CD4-positive, alpha-beta T cell (primary cell): ENCODE data around the gene KCNQ1OT1. TPM values are rescaled to one million over a fixed set of nuclear protein-coding genes. Genes with fewer than 3 reads are reported as not detected.

Source experiments
- ATAC-seq: fragments of 200-7000 bp; cut with Tn5 transposase; one replicate; pipeline ENCODE4 v1.10.0; 2022; ENCODE audit warnings: mild to moderate bottlenecking; ENCODE audit not compliant: poor library complexity
- CTCF ChIA-PET: fragments of 350-600 bp; sonication (Branson Sonifier 250); formaldehyde crosslinking; loops from one replicate; lab custom pipeline; 2021; ENCODE audit warnings: antibody characterized with exemption, inconsistent platforms; lab: Charles Lee
- POLR2A ChIA-PET: fragments of 350-600 bp; sonication (Branson Sonifier 250); formaldehyde crosslinking; loops from one replicate; lab custom pipeline; 2021; ENCODE audit warnings: antibody characterized with exemption, inconsistent platforms; lab: Charles Lee
- DNase-seq, 14 experiments: peaks; one replicate each; pipeline ENCODE4 v3.0.0-alpha.2; 2013 to 2020; ENCODE audit warnings: mixed read lengths in 2 of 14
- H3K27ac ChIP-seq, 2 donors: one replicate each; pipeline versions ENCODE4 v1.5.1 to v1.7.0; 2013; ENCODE audit warnings: low read length in 2 of 2, low read depth in 1 of 2, mild to moderate bottlenecking in 1 of 2
- H3K27me3 ChIP-seq, 2 experiments: 1 replicate in 1 of 2; 2 replicates in 1 of 2; pipeline versions ENCODE4 v1.6.1 to v1.7.0; 2013; ENCODE audit warnings: low read length in 2 of 2, control low read depth in 1 of 2, mild to moderate bottlenecking in 1 of 2, moderate library complexity in 1 of 2; ENCODE audit not compliant: insufficient read depth in 2 of 2, control insufficient read depth in 1 of 2
- H3K36me3 ChIP-seq: one replicate; pipeline ENCODE4 v1.6.1; 2013; ENCODE audit warnings: low read length, control low read depth; ENCODE audit not compliant: insufficient read depth
- H3K4me1 ChIP-seq: one replicate; pipeline ENCODE4 v1.6.1; 2013; ENCODE audit warnings: low read length, control low read depth; ENCODE audit not compliant: insufficient read depth
- H3K4me3 ChIP-seq: one replicate; pipeline ENCODE4 v1.5.1; 2013; ENCODE audit warnings: mild to moderate bottlenecking, low read length, moderate library complexity
- H3K9me3 ChIP-seq, 2 experiments: 1 replicate in 1 of 2; 2 replicates in 1 of 2; pipeline versions ENCODE4 v1.6.1 to v1.7.0; 2013; ENCODE audit warnings: low read length in 2 of 2, mild to moderate bottlenecking in 2 of 2, control low read depth in 1 of 2, moderate library complexity in 1 of 2; ENCODE audit not compliant: control insufficient read depth in 1 of 2, insufficient read depth in 1 of 2
- H3K27ac Mint-ChIP-seq: one replicate; pipeline ENCODE4 v1.8.0; 2020; ENCODE audit warnings: mixed read lengths
- H3K27me3 Mint-ChIP-seq: one replicate; pipeline ENCODE4 v1.8.0; 2021; ENCODE audit warnings: mixed read lengths
- H3K36me3 Mint-ChIP-seq: one replicate; pipeline ENCODE4 v1.8.0; 2021; ENCODE audit warnings: low read depth, mixed read lengths
- H3K4me1 Mint-ChIP-seq: one replicate; pipeline ENCODE4 v1.8.0; 2021; ENCODE audit warnings: low read depth, mixed read lengths
- H3K4me3 Mint-ChIP-seq: one replicate; pipeline ENCODE4 v1.8.0; 2020; ENCODE audit warnings: mild to moderate bottlenecking, mixed read lengths
- H3K9me3 Mint-ChIP-seq: one replicate; pipeline ENCODE4 v1.8.0; 2020; ENCODE audit warnings: mixed read lengths
- CTCF ChIP-seq: fragments of 200-600 bp; IDR thresholded peaks from one replicate; pipeline ENCODE4 v1.8.0; 2022; ENCODE audit warnings: antibody characterized with exemption, mild to moderate bottlenecking
- intact Hi-C, 2 experiments: fragments of 100-400 bp; cut with DNase I in 1 of 2; cut with micrococcal nuclease in 1 of 2; formaldehyde crosslinking; loops; one replicate each; pipeline versions ENCODE4 v1.15.1 to v1.9.0; 2023 to 2025; cut with DNase I, micrococcal nuclease
- total RNA-seq, 174 experiments: library from RNA in 2 of 174; stranded (reverse) in 2 of 174; gene quantifications; one replicate each; pipeline ENCODE4 v1.2.3 and lab custom pipeline; 2021 to 2026

Gene KCNQ1OT1
- total RNA-seq, 2 experiments from 2014 or later = 0.17 to 0.22 TPM

- Histone ChIP-seq H3K4me3 (no peak overlapping the region), H3K27me3 (no peaks in the 10 kb centered on the region), H3K9me3 (no peaks in the 10 kb centered on the region), H3K4me1 (no peaks in the 10 kb centered on the region), H3K36me3 (no peaks in the 10 kb centered on the region), H3K27ac (no peak overlapping the region)
- no peak overlapping the region for H3K4me3 Mint-ChIP-seq
- ChIA-PET POLR2A (no interaction called here), CTCF (no interaction called here)
- no peaks in the 10 kb centered on the region for H3K9me3 Mint-ChIP-seq
- peaks cover 6% of the 10 kb centered on the region for H3K36me3 Mint-ChIP-seq
- no peak for TF ChIP-seq CTCF
- H3K4me1 Mint-ChIP-seq = no peaks in the 10 kb centered on the region
- no peaks in the 10 kb centered on the region for H3K27me3 Mint-ChIP-seq
- no peak for ATAC-seq
- no peak for DNase-seq
- H3K27ac Mint-ChIP-seq = no peak overlapping the region
- intact Hi-C loops = loop anchor here in 1 of 2 experiments (10.0 kb wide), 1 partner anchor 155 kb away; no protein-coding TSS in a partner anchor
Observed at GRCh38 chr11:2729841-2730240, 30.0 kb upstream of the KCNQ1OT1 start.

- no peaks in the 10 kb centered on the region for H3K27me3 ChIP-seq
- no peak for DNase-seq
- no peaks in the 10 kb centered on the region for H3K4me1 Mint-ChIP-seq
- no peak overlapping the region for H3K27ac Mint-ChIP-seq
- H3K4me3 Mint-ChIP-seq = no peak overlapping the region
- intact Hi-C loops = loop anchor here in 1 of 2 experiments (10.0 kb wide), 1 partner anchor 154 kb away; no protein-coding TSS in a partner anchor
- H3K9me3 ChIP-seq = no peaks in the 10 kb centered on the region
- H3K4me1 ChIP-seq = no peaks in the 10 kb centered on the region
- H3K36me3 ChIP-seq = no peaks in the 10 kb centered on the region
- H3K27me3 Mint-ChIP-seq = no peaks in the 10 kb centered on the region
- no peak for TF ChIP-seq CTCF
- ATAC-seq = no peak
- POLR2A ChIA-PET = no interaction called here
- H3K27ac ChIP-seq = no peak overlapping the region
- H3K9me3 Mint-ChIP-seq = no peaks in the 10 kb centered on the region
- CTCF ChIA-PET = no interaction called here
- H3K36me3 Mint-ChIP-seq = peaks cover 8% of the 10 kb centered on the region
- H3K4me3 ChIP-seq = no peak overlapping the region
Observed at GRCh38 chr11:2728663-2729332, 29.0 kb upstream of the KCNQ1OT1 start.

GRCh38 chr11:2728128-2728662, 28.4 kb upstream of the KCNQ1OT1 start:
- Histone ChIP-seq H3K27ac (no peak overlapping the region), H3K4me1 (no peaks in the 10 kb centered on the region), H3K36me3 (no peaks in the 10 kb centered on the region), H3K9me3 (no peaks in the 10 kb centered on the region), H3K4me3 (no peak overlapping the region), H3K27me3 (no peaks in the 10 kb centered on the region)
- Mint-ChIP-seq H3K4me3 (no peak overlapping the region), H3K27ac (no peak overlapping the region), H3K27me3 (no peaks in the 10 kb centered on the region), H3K4me1 (no peaks in the 10 kb centered on the region), H3K36me3 (peaks cover 8% of the 10 kb centered on the region), H3K9me3 (no peaks in the 10 kb centered on the region)
- CTCF ChIA-PET = no interaction called here
- POLR2A ChIA-PET = no interaction called here
- no peak for TF ChIP-seq CTCF
- ATAC-seq (no peak), DNase-seq (no peak)
- intact Hi-C loops = loop anchor here in 1 of 2 experiments (10.0 kb wide), 1 partner anchor 153 kb away; no protein-coding TSS in a partner anchor
